GM18858 (cell line): Measurements from ENCODE around the gene CEP250.
"Not testable (repeated sequence)": the region's sequence is repeated elsewhere in the genome, so short reads cannot be mapped to it uniquely, and the experiment has no call there.

ENCODE experiments used
- ATAC-seq: cut with Tn5 transposase; IDR thresholded peaks from one replicate; pipeline ENCODE4 v1.9.1; 2021; ENCODE audit not compliant: unreplicated experiment

CEP250 gene, protein sequence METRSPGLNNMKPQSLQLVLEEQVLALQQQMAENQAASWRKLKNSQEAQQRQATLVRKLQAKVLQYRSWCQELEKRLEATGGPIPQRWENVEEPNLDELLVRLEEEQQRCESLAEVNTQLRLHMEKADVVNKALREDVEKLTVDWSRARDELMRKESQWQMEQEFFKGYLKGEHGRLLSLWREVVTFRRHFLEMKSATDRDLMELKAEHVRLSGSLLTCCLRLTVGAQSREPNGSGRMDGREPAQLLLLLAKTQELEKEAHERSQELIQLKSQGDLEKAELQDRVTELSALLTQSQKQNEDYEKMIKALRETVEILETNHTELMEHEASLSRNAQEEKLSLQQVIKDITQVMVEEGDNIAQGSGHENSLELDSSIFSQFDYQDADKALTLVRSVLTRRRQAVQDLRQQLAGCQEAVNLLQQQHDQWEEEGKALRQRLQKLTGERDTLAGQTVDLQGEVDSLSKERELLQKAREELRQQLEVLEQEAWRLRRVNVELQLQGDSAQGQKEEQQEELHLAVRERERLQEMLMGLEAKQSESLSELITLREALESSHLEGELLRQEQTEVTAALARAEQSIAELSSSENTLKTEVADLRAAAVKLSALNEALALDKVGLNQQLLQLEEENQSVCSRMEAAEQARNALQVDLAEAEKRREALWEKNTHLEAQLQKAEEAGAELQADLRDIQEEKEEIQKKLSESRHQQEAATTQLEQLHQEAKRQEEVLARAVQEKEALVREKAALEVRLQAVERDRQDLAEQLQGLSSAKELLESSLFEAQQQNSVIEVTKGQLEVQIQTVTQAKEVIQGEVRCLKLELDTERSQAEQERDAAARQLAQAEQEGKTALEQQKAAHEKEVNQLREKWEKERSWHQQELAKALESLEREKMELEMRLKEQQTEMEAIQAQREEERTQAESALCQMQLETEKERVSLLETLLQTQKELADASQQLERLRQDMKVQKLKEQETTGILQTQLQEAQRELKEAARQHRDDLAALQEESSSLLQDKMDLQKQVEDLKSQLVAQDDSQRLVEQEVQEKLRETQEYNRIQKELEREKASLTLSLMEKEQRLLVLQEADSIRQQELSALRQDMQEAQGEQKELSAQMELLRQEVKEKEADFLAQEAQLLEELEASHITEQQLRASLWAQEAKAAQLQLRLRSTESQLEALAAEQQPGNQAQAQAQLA (N-terminal part only)

DNA sequence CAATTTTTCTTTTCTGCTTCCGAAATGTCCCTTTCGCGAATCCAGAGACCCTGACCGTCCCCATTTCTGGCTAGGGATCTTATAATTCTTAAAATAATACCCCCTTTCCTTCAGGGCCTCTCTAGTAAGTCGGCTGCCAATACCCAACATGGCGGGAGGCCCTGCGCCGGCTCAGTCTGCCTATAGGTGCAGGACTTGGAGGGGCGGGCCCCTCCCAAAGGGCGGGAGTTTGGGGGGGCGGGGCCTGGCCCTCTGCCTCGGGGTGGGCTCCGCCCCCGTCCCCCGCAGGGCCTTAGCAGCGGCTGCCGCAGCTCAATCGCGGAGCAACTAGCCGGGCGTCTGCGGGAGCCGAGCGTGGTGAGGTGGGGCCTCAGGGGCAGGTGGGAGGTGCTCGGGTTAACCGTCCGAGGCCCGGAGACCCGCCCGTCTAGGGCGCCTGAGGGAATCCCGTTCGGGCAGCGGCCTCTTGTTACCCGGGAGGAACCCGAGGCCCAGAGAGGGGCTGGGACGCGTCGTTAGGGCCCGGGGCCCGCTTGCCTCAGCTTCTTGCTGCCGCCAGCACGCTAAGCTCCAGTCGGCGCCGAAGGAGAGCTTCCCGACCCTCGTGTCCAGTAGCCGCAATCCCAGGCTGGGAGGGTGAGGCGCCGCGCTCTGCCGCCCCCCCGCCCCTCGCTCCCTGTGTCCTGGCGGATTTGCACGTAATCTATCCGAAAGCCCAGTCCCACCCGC, at the start of gene CEP250:
CEP250 (plus strand) TSS at position 718 of the 729 bp plus-strand sequence. CDS start 6,770 bp downstream, outside the sequence.
- ATAC-seq: peak; percentile 67

DNA sequence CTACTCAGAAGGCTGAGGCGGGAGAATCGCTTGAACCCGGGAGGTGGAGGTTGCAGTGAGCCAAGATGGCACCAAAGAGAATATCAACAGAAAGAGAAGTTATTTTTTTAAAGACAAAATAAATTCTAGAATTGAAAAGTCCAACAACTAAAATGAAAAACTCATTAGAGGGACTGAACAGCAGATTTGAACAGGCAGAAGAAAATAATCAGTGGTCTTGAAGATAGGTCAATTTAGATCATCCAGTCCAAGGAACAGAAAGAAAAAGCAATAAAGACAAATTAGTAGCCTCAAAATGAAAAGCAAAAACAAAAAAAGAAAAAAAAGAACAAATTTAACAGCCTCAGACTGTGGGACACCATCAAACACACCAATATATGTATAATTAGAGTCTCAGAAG, 49.6 kb upstream of the CEP250 start:
- no peak for ATAC-seq

DNA sequence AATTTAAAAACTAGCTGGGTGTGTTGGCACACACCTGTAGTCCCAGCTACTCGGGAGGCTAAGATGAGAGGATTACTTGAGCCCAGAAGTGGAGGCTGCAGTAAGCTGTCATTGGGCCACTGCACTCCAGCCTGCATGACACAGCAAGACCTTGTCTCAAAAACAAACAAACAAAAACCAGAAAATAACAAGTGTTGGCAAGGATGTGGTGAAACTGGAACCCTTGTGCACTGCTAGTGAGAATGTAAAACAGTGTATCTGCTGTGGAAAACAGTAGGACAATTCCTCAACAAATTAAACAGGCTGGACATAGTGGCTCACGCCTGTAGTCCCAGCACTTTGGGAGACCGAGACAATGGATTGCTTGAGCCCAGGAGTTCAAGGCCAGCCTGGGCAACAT, 47.1 kb upstream of the CEP250 start:
- ATAC-seq: no peak

DNA sequence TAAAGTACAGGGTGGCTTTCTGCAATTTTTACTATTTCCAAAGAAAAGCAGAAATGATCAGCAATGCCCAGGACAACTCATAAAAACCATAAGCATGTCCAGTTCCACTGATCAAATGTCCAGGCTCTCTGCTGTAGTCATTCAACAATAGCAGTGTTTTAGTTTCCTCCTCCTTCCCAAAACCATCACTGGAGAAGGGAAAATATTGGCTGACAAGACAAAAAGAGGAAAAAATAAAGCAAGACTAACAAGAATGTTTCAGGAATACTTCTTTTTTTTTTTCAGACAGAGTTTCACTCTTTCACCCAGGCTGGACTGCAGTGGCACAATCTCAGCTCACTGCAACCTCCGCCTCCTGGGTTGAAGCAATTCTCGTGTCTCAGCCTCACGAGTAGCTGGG, 45.9 kb upstream of the CEP250 start:
- no peak for ATAC-seq

DNA sequence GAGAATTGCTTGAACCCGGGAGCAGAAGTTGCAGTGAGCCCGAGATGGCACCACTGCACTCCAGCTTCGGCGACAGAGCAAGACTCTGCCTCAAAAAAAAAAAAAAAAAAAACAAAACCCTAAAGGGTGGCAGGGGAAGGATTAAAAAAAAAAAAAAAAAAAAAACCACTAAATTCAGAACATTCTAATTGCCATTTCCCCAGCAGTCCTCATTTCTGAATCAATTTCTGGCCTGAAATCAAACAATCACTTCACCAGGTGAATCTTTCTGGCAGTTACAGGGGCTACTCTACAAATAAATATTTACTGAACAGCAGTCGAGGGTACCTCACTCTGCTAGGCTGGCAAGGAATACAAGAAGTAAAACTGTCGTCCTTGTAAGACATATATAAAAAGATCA, 44.8 kb upstream of the CEP250 start:
- ATAC-seq: no peak

DNA sequence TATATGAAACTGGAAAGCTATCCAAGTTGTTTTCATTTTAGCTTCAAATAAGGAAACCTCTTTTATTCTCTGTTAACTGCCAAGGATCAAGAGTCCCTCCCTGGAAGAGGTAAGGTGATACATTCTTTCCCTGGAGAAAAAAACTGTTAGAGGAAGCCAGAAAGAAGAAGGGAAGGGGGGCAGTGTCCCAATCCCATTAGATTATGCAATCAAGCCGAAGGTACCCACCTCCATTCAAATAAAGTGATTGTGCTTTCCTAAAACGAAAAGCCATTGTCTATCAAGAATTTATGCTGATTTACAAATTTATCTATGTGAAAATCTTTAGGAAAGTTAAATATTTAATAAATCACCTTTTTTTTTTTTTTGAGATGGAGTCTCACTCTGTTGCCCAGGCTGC, 34.1 kb upstream of the CEP250 start:
- no peak for ATAC-seq

DNA sequence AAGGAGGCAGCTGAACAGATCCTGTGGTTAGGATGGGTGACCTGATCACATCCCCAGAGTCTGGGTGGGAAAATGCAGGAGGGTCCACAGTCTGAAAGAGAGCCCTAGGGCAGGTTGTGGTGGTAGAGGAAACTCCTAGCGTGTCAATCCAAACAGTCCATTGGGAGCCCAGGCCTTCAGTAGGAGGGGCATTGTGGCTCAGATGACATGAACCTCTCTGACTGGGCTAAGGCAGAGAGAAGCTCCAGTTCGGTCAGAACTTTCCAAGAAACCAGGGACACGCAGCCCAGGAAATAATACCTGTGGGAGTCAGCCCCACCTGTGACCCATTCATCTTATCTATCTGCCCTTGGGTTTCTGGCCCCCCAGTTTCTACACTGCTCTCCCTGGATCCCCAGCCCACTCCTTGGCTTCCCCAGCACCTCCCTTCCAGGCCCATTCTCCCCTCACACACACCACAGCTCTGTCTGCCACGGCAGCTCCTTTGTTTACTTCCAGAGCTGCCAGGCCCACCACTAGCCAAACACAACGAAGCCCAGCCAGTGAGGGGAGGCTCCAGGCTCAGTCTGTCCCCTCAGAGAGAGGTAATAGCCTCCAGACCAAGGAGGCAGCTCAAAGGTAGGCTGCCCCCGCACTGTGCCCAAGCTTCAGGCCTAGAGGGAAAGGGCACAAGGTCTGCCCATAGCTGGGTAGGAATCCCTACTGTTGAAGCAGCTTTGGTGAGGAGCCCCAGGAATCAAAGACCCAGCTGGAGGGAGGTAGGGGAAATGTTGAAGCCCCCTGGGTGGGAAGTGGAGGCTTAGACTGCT, 23.6 kb upstream of the CEP250 start:
- ATAC-seq: no peak

DNA sequence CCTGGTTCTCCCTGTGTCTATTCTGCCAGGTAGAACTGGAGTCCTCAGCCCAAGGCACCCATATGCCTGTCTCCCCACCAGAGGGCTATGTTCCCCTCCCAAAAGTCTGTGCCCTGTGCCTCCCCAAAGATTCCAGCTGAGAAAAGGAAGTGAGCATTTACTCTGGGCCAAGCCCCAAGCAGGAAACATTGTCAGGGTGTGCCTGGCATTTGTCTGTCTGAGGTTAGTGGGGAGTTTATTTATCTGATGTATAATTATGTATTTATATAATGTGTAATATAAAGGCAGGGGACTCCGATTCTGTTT, 23.0 kb upstream of the CEP250 start:
- no peak for ATAC-seq

DNA sequence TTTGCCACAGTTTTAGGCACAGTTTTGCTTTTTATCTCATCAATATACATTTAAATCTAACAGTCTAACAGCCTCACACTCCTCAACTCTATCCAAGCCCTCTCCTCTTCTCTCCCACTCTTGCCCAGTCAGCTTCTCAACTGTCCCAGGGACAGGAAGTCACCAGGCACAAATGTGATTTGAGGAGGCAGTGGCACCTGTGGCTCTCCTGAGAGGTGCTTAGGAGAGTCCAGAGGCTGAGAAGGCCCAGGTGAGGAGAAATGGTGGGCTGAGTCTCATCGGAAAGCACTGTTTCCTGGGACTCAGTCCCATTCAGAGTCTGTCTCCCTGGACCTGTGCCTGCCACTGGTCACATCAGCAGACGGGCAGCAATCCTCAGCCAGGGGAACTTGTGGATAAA, 22.1 kb upstream of the CEP250 start:
- ATAC-seq: no peak

DNA sequence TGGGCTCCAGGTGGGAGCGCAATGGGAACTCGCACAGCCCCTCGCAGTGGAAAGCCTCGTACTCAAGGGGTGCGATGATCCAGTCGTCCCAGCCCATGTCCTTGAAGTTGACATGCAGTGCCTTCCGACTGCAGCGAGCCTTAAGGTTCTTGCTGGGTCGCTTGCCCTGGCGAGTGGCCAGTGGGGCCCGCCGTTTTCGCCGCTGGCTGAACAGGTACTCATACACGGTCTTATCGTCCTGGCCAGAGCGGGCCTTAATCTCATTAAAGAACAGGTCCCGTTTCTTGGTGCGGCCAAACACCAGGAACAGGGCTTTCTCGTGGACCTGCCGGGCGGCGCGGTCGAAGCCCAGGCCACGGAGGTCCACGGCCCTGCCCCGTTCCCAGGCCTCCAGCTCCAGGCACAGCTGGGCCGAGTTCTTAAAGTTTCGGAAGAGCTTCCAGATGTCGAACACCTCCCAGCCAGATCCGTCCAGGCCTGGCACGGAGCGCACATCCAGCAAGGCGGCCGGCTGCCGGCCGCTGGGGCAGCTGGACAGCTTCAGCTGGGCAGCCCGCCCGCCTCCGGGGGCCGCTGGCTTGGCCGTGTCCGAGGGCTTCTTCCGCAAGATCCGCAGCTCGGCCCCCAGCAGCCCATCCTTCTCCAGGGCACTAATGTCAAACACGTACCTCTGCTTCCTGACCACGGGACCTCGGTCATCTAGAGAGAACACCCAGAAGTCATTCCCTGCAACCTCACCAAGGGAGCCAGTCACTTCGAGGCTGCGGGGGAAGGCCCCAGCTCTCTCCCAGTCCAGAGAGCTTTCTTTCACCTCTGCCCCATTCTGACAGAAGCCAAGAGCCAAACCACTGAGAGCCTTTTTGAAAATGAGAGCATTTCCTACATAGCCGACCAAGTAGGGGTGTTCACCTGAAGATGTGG, 21.1 kb upstream of the CEP250 start:
- no peak for ATAC-seq

DNA sequence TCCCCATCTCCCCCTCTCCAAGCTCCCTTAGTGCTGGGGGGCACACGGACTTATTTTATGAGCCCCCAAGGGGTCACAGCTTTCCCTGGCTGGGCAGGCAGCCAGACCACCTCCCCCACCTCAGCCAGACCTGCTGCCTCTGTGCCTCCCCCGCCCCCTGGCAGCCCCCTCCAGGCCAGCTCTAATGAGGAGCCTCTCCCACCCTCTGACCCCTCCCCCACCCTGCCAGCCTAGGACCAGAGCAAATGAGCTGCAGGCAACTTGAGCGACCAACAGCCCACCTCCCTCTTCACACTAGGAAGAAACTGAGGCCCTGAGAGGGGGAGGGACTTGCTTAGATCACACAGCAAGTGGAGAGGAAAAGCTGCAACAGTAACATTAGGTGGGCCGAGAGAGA, 19.2 kb upstream of the CEP250 start:
- no peak for ATAC-seq

DNA sequence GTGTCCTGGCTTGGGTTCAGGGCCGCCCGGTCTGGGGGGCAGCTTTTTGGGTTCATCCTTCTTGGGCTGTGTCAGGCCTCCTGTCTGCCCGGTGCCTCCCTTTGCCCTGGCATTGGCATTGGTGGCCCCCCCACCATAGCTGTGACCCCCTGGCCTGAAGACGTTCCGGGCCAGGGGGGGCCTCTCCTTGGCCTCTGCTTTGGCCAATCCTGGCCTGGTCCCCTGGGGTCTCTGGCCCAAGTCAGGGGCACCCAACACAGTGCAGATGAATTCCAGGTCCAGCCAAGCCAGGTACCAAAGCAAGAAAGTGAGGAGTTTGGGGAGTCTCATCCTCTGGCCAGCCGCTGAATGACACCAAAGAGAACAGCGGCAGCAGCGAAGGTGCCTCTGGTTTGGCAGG, 17.8 kb upstream of the CEP250 start:
- ATAC-seq: no peak

DNA sequence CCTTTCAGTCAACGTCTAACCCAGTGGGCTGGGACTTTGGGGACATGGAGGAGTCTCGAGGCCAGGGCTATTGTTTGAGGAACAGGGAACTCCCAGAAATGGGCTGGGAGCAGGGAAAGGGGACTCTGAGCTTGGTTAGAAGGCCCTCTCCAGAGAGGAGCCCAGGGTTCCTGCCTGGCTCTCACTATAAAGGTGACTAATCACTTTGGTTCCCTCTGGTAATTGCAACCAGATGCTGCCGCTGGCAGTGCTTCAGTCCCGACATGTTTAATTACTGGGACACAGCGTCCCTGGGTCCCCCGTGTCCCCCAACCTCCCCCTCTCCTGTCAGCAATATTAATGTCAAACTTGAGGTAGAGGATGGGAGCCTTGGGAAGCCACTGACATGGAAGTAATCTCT, 12.4 kb upstream of the CEP250 start:
- no peak for ATAC-seq

DNA sequence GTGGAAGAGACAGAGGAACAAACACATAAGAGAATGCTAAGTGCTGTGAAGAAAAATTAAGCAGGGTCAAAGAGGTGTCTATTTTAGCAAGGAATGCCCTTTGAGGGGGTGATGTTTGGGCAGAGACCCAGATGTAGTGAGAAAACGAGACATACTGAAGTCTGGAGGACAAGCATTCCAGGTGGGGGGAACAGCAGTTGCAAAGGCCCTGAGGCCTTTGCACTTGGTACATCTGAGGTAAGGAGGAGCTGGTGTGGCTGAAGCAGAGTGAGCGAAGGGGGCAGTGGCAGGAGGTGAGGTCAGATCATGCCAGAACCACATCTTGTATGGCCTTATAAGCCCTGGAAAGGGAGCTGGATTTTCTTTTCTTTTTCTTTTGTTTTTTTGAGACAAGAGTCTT, 11.2 kb upstream of the CEP250 start:
- no peak for ATAC-seq

DNA sequence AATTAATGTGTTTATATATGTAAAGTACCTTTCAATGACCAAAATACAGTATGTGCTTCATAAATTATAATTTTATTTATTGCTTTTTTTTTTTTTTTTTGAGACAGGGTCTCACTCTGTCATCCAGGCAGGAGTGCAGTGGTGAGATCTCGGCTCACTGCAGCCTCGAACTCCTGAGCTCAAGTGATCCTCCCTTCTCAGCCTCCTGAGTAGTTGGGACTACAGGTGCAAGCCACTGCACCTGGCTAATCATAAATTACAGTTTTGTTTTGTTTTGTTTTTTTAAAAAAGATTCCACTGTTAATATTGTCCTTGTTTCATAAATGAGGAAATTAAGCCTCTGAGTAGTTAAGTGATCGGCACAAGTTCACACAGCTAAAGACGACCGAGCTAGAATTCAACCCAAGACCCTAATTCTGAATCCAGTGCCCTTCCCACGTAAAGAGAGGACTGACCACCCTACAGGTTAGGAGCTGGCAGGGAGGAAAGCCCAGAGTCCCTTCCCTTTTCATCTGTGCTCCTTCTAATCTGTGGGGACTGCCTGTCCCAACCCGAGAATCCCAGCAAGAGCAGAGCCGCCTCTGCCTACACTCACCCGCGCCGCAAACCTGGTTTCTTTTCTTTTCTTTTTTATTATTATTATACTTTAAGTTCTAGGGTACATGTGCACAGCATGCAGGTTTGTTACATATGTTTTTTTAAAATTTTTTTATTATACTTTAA, 8.9 kb upstream of the CEP250 start:
- no peak for ATAC-seq

DNA sequence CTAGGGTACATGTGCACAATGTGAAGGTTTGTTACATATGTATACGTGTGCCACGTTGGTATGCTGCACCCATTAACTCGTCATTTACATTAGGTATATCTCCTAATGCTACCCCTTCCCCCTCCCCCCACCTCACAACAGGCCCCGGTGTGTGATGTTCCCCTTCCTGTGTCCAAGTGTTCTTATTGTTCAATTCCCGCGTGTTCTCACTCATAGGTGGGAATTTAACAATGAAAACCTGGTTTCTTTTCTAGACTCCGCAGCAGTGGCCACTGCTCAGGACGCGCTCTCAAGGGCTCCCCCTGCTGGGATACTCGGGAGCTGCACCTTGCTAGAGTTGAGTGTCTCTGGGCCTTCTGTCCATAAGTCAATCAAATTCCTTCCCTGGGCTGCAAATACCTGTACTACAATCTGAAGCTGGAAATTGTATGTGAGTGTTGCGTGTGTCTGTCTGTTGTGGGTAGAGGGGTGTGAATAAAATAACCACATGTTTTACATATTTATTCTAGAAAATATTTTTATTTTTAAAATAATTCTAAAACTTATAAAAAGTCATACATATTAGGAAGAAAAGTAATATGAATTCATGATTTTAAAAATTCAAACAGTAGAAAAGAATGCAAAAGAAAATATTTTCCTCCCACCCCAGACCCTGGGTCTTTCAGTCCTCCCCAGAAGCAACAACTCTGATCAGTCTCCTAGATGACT, 8.2 kb upstream of the CEP250 start:
- no peak for ATAC-seq

DNA sequence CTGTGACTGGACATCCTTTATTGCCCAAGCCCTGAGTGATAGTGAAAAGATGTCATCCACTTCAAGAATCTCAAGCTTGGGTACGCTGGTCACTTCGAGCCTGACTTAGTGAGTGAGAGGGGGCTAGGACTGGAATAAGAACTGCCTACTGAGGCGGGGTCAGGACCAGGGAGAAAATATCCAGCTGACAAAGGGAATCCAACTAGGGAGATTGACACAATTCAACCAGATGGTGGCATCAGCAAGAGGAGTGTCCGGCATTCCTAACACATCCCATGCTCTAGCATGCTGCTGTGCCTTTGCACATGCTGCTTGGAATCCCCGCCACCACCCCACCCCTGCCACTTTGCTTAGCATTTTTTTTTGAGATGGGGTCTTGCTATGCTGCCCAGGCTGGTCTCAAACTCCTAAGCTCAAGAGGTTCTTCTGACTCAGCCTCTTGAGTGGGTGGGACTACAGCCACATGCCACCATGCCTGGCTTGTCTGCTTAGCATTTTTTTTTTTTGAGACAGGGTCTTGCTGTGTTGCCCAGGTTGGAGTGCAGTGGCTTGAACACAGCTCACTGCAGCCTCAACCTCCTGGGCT, 6.5 kb upstream of the CEP250 start:
- ATAC-seq: no peak

DNA sequence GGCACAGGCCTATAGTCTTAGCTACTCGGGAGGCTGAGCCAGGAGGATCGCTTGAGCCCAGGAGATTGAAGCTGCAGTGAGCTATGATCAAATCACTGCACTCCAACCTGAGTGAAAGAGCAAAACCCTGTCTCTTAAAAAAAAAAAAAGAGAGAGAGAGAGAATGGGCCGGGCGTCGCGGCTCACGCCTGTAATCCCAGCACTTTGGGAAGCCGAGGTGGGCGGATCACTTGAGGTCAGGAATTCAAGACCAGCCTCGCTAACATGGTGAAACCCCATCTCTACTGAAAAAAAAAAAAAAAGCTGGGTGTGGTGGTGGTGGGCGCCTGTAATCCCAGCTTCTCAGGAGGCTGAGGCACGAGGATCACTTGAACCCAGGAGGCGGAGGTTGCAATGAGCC, 5.5 kb upstream of the CEP250 start:
- not testable (repeated sequence) for ATAC-seq
